ENCODE measurements around the gene GALNTL6.
A peak's percentile ranks its signal among the peaks of the same experiment; 100 is the strongest.
"Not testable (repeated sequence)": the region's sequence is repeated elsewhere in the genome, so short reads cannot be mapped to it uniquely, and the experiment has no call there.

The GALNTL6 gene

GRCh38 chr4:172836661-172837060 lies 1023.5 kb downstream of the GALNTL6 start:
- no peak for DNase-seq

- no peak for DNase-seq
Measured at GRCh38 chr4:172838111-172838510, 1024.9 kb downstream of the GALNTL6 start.

GRCh38 chr4:172838943-172839342 lies 1025.7 kb downstream of the GALNTL6 start:
- no peak for DNase-seq

GRCh38 chr4:172842779-172843178 lies 1029.6 kb downstream of the GALNTL6 start:
- DNase-seq = peak; percentile 74

- DNase-seq = peak; percentile 66
Measured at GRCh38 chr4:172843192-172843591, 1030.0 kb downstream of the GALNTL6 start.

GRCh38 chr4:172844556-172844955 lies 1031.4 kb downstream of the GALNTL6 start:
- DNase-seq = no peak

- no peak for DNase-seq
Measured at GRCh38 chr4:172845281-172845680, 1032.1 kb downstream of the GALNTL6 start.

GRCh38 chr4:172850838-172851237 lies 1037.6 kb downstream of the GALNTL6 start:
- no peak for DNase-seq

- DNase-seq = no peak
Measured at GRCh38 chr4:172851534-172851933, 1038.3 kb downstream of the GALNTL6 start.

- DNase-seq = no peak
Measured at GRCh38 chr4:172857026-172857425, 1043.8 kb downstream of the GALNTL6 start.

- DNase-seq = no peak
Measured at GRCh38 chr4:172858731-172859230, 1045.6 kb downstream of the GALNTL6 start.

GRCh38 chr4:172865103-172865502 lies 1051.9 kb downstream of the GALNTL6 start:
- no peak for DNase-seq

- no peak for DNase-seq
Measured at GRCh38 chr4:172865531-172866127, 1052.4 kb downstream of the GALNTL6 start.

GRCh38 chr4:172866421-172866820 lies 1053.2 kb downstream of the GALNTL6 start:
- no peak for DNase-seq

- DNase-seq = no peak
Measured at GRCh38 chr4:172867835-172868234, 1054.6 kb downstream of the GALNTL6 start.

- DNase-seq = no peak
Measured at GRCh38 chr4:172868271-172868670, 1055.1 kb downstream of the GALNTL6 start.

- DNase-seq = no peak
Measured at GRCh38 chr4:172869621-172870268, 1056.5 kb downstream of the GALNTL6 start.

- DNase-seq = no peak
Measured at GRCh38 chr4:172871381-172871780, 1058.2 kb downstream of the GALNTL6 start.

- no peak for DNase-seq
Measured at GRCh38 chr4:172874944-172875343, 1061.7 kb downstream of the GALNTL6 start.

GRCh38 chr4:172876394-172876793 lies 1063.2 kb downstream of the GALNTL6 start:
- DNase-seq = no peak

GRCh38 chr4:172881645-172882044 lies 1068.4 kb downstream of the GALNTL6 start:
- DNase-seq = no peak

GRCh38 chr4:172887358-172887757 lies 1074.2 kb downstream of the GALNTL6 start:
- DNase-seq = not testable (repeated sequence)

- no peak for DNase-seq
Measured at GRCh38 chr4:172887959-172888358, 1074.8 kb downstream of the GALNTL6 start.

- no peak for DNase-seq
Measured at GRCh38 chr4:172892300-172892699, 1079.1 kb downstream of the GALNTL6 start.

GRCh38 chr4:172895699-172896098 lies 1082.5 kb downstream of the GALNTL6 start:
- no peak for DNase-seq

Measured in NCI-H1092 (cell line).